Gastroesophageal sphincter (tissue), 4 donors: ENCODE data around the gene LGALS8. TPM values are rescaled to one million over a fixed set of nuclear protein-coding genes. Genes with fewer than 3 reads are reported as not detected.

Experiments
- ATAC-seq: fragments of 150-250 bp; one replicate; pipeline ENCODE4 v1.9.1; 2016; ENCODE audit warnings: mild to moderate bottlenecking, moderate library complexity
- H3K27ac ChIP-seq, 4 donors: fragments of 200-600 bp; sonication (generic) in 3 of 4; 1 replicate in 3 of 4; 2 replicates in 1 of 4; pipeline ENCODE4 v1.5.1; 2016 to 2019
- H3K27me3 ChIP-seq: fragments of 200-600 bp; sonication (generic); one replicate; pipeline ENCODE4 v1.5.1; 2019
- H3K36me3 ChIP-seq, 2 donors: fragments of 200-600 bp; sonication (generic); one replicate each; pipeline ENCODE4 v1.5.1; 2019; ENCODE audit warnings: control low read depth in 1 of 2
- H3K4me1 ChIP-seq, 3 donors: fragments of 200-600 bp; sonication (generic); 1 replicate in 2 of 3; 2 replicates in 1 of 3; pipeline ENCODE4 v1.5.1; 2016 to 2019; ENCODE audit warnings: control low read depth in 2 of 3
- H3K4me3 ChIP-seq, 2 donors: fragments of 200-600 bp; sonication (generic); one replicate each; pipeline ENCODE4 v1.5.1; 2019; ENCODE audit warnings: mild to moderate bottlenecking in 1 of 2, moderate library complexity in 1 of 2
- H3K9me3 ChIP-seq, 3 donors: fragments of 200-600 bp; sonication (generic); one replicate each; pipeline ENCODE4 v1.5.1; 2017 to 2019; ENCODE audit warnings: control low read depth in 2 of 3
- EP300 ChIP-seq: sonication (generic); formaldehyde crosslinking; IDR thresholded peaks from one replicate; pipeline ENCODE4 v1.6.1; 2017; ENCODE audit warnings: antibody characterized with exemption, mild to moderate bottlenecking
- POLR2A ChIP-seq, 2 donors: fragments of 450-650 bp; IDR thresholded peaks; one replicate each; pipeline ENCODE4 v1.6.1; 2017; ENCODE audit warnings: antibody characterized with exemption in 2 of 2, mild to moderate bottlenecking in 2 of 2, moderate library complexity in 1 of 2
- POLR2AphosphoS5 ChIP-seq: sonication (generic); formaldehyde crosslinking; IDR thresholded peaks from one replicate; pipeline ENCODE4 v1.6.1; 2017; ENCODE audit warnings: antibody characterized with exemption
- WGBS, 2 donors: methylation state at CpG; one replicate each; pipeline ENCODE4 v1.1.5; 2018; ENCODE audit warnings: low coverage in 1 of 2; 5-methylcytosine and 5-hydroxymethylcytosine counted together
- total RNA-seq, 4 donors: library from RNA; depleted of rRNA; stranded (reverse); fragments of >200 nt; gene quantifications; one replicate each; pipeline ENCODE4 v1.1.0, GENCODE V29; 2016
- TF ChIP-seq, protein P1 (sequence below), 4 experiments: fragments of 200-600 bp in 2 of 4; fragments of 450-650 bp in 2 of 4; sonication (generic) in 1 of 4; IDR thresholded peaks; one replicate each; pipeline ENCODE4 v1.5.1; 2017 to 2019; ENCODE audit warnings: antibody characterized with exemption in 4 of 4, mild to moderate bottlenecking in 2 of 4, moderate library complexity in 2 of 4

Gene LGALS8
- total RNA-seq, 4 donors from 2014 or later, result 50.5 to 81.8 (median 54.7) TPM

DNA sequence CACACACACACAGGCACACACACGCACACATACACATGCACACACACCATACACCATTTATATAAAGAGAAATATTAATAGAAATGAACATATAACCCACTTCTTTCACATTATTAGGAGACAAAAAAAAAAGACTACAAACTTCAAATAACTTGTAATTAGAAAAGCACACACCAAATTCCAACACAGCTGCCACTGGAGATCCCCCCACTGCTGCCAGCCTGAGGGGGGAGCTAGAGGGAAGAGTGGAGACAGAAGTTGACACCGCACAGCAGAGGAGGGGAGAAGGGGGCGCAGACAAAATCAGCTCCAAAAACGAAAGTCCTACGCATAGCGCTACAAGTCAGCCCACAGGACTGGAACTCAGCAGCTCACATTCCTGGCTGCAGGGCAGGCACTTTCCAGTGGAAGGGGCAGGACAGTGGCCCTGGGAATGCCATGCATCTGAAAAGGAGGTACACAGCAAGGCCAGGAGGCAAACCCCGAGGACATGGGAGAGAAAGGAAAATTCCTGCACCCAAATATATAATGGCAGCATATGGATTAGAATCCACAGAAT is 36.5 kb downstream of the LGALS8 start:
- H3K9me3 ChIP-seq, result no peaks in the 10 kb centered on the region
- WGBS, 2 donors, result 87 to 97% methylated on average over 6 to 7 of the region's 7 CpGs
- no peak overlapping the region for H3K4me3 ChIP-seq
- no peak for ATAC-seq
- no peak for TF ChIP-seq EP300
- TF ChIP-seq POLR2A (IDR thresholded peaks at IDR 0.05), result no peak
- no peak for TF ChIP-seq POLR2AphosphoS5
- TF ChIP-seq, protein P1, sequence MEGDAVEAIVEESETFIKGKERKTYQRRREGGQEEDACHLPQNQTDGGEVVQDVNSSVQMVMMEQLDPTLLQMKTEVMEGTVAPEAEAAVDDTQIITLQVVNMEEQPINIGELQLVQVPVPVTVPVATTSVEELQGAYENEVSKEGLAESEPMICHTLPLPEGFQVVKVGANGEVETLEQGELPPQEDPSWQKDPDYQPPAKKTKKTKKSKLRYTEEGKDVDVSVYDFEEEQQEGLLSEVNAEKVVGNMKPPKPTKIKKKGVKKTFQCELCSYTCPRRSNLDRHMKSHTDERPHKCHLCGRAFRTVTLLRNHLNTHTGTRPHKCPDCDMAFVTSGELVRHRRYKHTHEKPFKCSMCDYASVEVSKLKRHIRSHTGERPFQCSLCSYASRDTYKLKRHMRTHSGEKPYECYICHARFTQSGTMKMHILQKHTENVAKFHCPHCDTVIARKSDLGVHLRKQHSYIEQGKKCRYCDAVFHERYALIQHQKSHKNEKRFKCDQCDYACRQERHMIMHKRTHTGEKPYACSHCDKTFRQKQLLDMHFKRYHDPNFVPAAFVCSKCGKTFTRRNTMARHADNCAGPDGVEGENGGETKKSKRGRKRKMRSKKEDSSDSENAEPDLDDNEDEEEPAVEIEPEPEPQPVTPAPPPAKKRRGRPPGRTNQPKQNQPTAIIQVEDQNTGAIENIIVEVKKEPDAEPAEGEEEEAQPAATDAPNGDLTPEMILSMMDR (IDR thresholded peaks at IDR 0.05), result no peak
- H3K27ac ChIP-seq, result no peak overlapping the region
- H3K36me3 ChIP-seq, result peaks cover 4 to 98% of the 10 kb centered on the region in 2 donors
- no peaks in the 10 kb centered on the region for H3K4me1 ChIP-seq
- H3K27me3 ChIP-seq, result no peaks in the 10 kb centered on the region

DNA sequence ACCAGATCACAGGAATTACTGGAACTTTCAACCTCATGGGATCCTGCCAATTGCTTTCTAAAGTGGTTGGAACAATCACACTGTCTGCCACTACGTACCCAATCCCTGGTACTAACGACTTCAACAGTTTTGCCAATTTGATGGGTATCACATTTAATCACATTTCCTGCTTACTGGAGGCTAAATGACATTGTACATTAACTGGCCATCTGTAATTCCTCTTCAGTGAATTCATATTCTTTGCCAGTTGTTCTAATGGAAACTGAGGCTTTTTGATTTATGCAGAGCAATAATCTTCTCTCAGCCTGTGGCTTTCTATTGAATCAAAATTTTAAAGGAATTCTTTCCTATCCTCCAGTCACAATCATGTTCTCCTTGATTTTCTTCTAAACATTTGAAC is 38.2 kb downstream of the LGALS8 start:
- Histone ChIP-seq H3K27ac (no peak overlapping the region), H3K36me3 (peaks cover 3 to 98% of the 10 kb centered on the region in 2 donors), H3K4me3 (no peak overlapping the region), H3K4me1 (no peaks in the 10 kb centered on the region), H3K27me3 (no peaks in the 10 kb centered on the region), H3K9me3 (no peaks in the 10 kb centered on the region)
- TF ChIP-seq POLR2A (IDR thresholded peaks at IDR 0.05), result no peak
- TF ChIP-seq, protein P1 (IDR thresholded peaks at IDR 0.05), result no peak
- no peak for TF ChIP-seq POLR2AphosphoS5
- TF ChIP-seq EP300, result no peak
- 69% methylated on average over 2 of the region's 2 CpGs; no CpG with 5 or more reads in 1 of the 2 donors for WGBS, 2 donors
- no peak for ATAC-seq

- Histone ChIP-seq H3K27me3 (no peaks in the 10 kb centered on the region), H3K9me3 (no peaks in the 10 kb centered on the region), H3K36me3 (peaks cover 3 to 98% of the 10 kb centered on the region in 2 donors), H3K27ac (no peak overlapping the region), H3K4me3 (no peak overlapping the region), H3K4me1 (no peaks in the 10 kb centered on the region)
- WGBS, 2 donors, result 89 to 93% methylated on average over 5 of the region's 5 CpGs
- no peak for ATAC-seq
- TF ChIP-seq EP300, result no peak
- no peak for TF ChIP-seq POLR2AphosphoS5
- TF ChIP-seq, protein P1 (IDR thresholded peaks at IDR 0.05), result no peak
Measured at GRCh38 chr1:236565530-236565929, 41.7 kb downstream of the LGALS8 start.

- H3K27me3 ChIP-seq, result no peaks in the 10 kb centered on the region
- peaks cover 8 to 100% of the 10 kb centered on the region in 2 donors for H3K36me3 ChIP-seq
- H3K9me3 ChIP-seq, result no peaks in the 10 kb centered on the region
- no peaks in the 10 kb centered on the region for H3K4me1 ChIP-seq
- no peak overlapping the region for H3K27ac ChIP-seq
- 57% methylated on average over 2 of the region's 2 CpGs; no CpG with 5 or more reads in 1 of the 2 donors for WGBS, 2 donors
- no peak overlapping the region for H3K4me3 ChIP-seq
- ATAC-seq, result no peak
- TF ChIP-seq POLR2AphosphoS5, result no peak
- TF ChIP-seq, protein P1 (IDR thresholded peaks at IDR 0.05), result no peak
- no peak for TF ChIP-seq POLR2A (IDR thresholded peaks at IDR 0.05)
Measured at GRCh38 chr1:236568285-236568894, 44.6 kb downstream of the LGALS8 start.

- H3K27me3 ChIP-seq, result no peaks in the 10 kb centered on the region
- no peak for ATAC-seq
- H3K27ac ChIP-seq, result no peak overlapping the region
- TF ChIP-seq POLR2AphosphoS5 (no peak), POLR2A (IDR thresholded peaks at IDR 0.05) (no peak), EP300 (no peak)
- TF ChIP-seq, protein P1 (IDR thresholded peaks at IDR 0.05), result no peak
- H3K9me3 ChIP-seq, result no peaks in the 10 kb centered on the region
- no peaks in the 10 kb centered on the region for H3K4me1 ChIP-seq
- peaks cover 7 to 100% of the 10 kb centered on the region in 2 donors for H3K36me3 ChIP-seq
- no peak overlapping the region for H3K4me3 ChIP-seq
- 79 to 81% methylated on average over 3 of the region's 3 CpGs for WGBS, 2 donors
Measured at GRCh38 chr1:236575523-236575922, 51.7 kb downstream of the LGALS8 start.
